Stimulated activated effector memory CD8-positive, alpha-beta T cell treated with anti-CD3 and anti-CD28 coated beads, Interleukin-12 subunit alpha, Interleukin-12 subunit beta, amount 100 ng/mL, for 72 hours (primary cell): ENCODE data around the gene SYMPK.
"Not testable (repeated sequence)": the region's sequence is repeated elsewhere in the genome, so short reads cannot be mapped to it uniquely, and the experiment has no call there.

Experiments
- ATAC-seq: fragments of 150-1000 bp; cut with Tn5 transposase; 2 replicates; pipeline ENCODE4 v1.10.0; 2021
- DNase-seq, 2 donors: peaks; one replicate each; pipeline ENCODE4 v3.0.0; 2021 to 2022; ENCODE audit warnings: low spot score in 2 of 2
- H3K27ac Mint-ChIP-seq: one replicate; pipeline ENCODE4 v1.8.0; 2022; ENCODE audit warnings: mild to moderate bottlenecking, mixed read lengths
- H3K36me3 Mint-ChIP-seq: one replicate; pipeline ENCODE4 v1.8.0; 2022; ENCODE audit warnings: mild to moderate bottlenecking, mixed read lengths
- H3K4me1 Mint-ChIP-seq: one replicate; pipeline ENCODE4 v1.8.0; 2022; ENCODE audit warnings: mixed read lengths
- H3K4me3 Mint-ChIP-seq: one replicate; pipeline ENCODE4 v1.8.0; 2022; ENCODE audit warnings: mild to moderate bottlenecking, mixed read lengths
- H3K9me3 Mint-ChIP-seq: one replicate; pipeline ENCODE4 v1.8.0; 2022; ENCODE audit warnings: mixed read lengths

The SYMPK gene

DNA sequence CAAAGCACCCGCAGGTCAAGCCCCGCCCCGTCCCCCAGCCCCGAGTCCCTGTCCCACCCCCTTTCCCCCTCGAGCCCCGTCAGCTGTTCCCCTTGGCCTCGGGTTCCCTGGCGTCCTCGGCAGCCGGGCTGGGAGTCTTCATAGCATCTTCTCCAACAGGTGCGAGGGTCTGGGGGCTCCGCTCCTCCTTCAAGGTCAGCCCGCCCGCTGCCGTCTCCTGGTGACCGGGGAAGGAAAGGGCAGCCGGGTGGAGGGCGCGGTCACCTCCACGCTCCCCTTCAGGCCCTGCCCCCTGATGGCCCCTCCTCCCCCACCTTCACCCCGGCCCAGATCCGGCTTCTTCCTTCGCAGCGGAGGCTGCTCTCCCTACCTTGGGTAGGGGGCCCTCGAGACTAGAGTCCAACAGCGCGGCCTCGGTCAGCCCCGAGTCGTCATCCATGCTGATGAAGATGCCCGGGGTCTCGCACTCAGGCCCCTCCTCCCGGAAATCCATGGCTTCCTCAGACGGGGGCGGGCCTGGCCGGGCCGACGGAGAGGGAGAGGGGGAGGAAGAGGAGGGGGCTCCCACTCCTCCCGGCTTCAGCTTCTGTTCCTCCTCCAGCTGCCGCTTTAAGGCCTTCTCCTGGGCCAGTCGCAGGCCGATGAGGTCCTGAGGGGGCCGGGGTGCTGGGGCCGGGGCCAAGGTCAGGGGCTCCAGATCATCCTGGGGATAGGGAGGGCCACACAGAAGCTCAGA is 47.3 kb downstream of the SYMPK start:
- no peak overlapping the region for H3K4me3 Mint-ChIP-seq
- H3K9me3 Mint-ChIP-seq = no peaks in the 10 kb centered on the region
- peaks cover 9% of the 10 kb centered on the region for H3K4me1 Mint-ChIP-seq
- ATAC-seq = no peak
- H3K27ac Mint-ChIP-seq = no peak overlapping the region
- DNase-seq = no peak
- H3K36me3 Mint-ChIP-seq = peaks cover 42% of the 10 kb centered on the region

- ATAC-seq (no peak), DNase-seq (no peak)
- Mint-ChIP-seq H3K36me3 (peaks cover 36% of the 10 kb centered on the region), H3K27ac (no peak within 1 kb of the TSS), H3K9me3 (no peaks in the 10 kb centered on the region), H3K4me3 (no peak within 1 kb of the TSS), H3K4me1 (peaks cover 13% of the 10 kb centered on the region)
Measured at GRCh38 chr19:45814851-45815480, 48.0 kb downstream of the SYMPK start, which contains the start of gene RSPH6A. Gene RSPH6A, minus strand, starts transcription at chr19:45815308. Its CDS starts 132 bp downstream, at chr19:45815176.

DNA sequence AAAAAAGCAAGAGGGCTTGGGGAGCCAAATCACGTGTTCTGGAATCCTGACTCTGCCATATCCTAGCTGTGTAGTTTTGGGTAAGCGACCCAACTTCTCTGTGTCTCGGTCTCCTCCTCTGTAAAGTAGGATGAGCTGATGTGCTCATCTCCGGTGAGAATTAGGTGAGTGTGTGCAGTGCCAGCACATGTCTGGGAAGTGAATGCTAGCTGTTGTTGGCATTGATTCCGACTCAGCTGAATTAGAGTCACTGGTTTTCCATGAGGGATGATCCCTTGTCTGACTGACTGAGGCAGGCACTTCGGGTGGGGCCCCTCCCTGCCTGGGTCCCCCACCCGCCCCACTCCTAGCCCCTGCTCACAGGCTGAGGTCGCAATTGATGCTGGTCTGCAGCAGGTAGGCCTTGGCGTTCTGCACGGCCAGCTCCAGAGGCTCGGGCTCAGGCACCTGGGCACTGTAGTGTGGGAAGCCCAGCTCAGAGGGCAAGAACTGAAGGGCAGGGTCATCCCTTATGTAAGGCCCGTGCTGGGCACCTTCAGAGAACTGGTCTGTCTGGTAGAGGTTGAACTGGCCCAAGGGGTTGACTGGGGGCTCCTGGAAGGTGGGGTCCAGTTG is 48.7 kb downstream of the SYMPK start:
- no peak overlapping the region for H3K27ac Mint-ChIP-seq
- no peak overlapping the region for H3K4me3 Mint-ChIP-seq
- H3K36me3 Mint-ChIP-seq = peaks cover 29% of the 10 kb centered on the region
- ATAC-seq (no peak), DNase-seq (no peak)
- H3K9me3 Mint-ChIP-seq = no peaks in the 10 kb centered on the region
- peaks cover 19% of the 10 kb centered on the region for H3K4me1 Mint-ChIP-seq

GRCh38 chr19:45812297-45812696 is 50.6 kb downstream of the SYMPK start:
- H3K4me3 Mint-ChIP-seq = no peak overlapping the region
- peaks cover 16% of the 10 kb centered on the region for H3K4me1 Mint-ChIP-seq
- no peak for DNase-seq
- peaks cover 26% of the 10 kb centered on the region for H3K36me3 Mint-ChIP-seq
- no peak for ATAC-seq
- H3K27ac Mint-ChIP-seq = no peak overlapping the region
- no peaks in the 10 kb centered on the region for H3K9me3 Mint-ChIP-seq

DNA sequence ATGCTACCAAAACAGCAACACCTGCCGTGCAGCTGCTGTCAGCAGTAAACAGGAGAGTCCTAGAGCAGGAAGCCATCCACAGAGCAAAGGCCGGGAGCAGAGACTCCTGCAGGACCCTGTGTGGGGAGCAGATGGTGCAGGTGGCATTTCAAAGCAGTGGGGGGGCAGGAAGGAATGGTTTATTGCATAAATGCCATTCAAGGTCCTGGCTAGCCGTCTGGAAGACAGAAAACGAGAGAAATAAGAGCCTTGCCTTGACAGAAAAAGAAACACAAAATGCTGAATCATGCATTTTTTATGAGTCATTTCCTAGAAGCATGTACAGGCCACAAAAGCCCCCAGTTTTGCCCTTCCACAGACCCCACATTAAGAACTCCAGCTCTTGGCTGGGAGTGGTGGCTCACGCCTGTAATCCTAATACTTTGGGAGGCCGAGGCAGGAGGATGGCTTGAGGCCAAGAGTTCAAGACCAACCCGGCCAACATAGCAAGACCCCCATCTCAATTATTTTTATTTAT is 53.2 kb downstream of the SYMPK start:
- ATAC-seq (peak; percentile 49), DNase-seq (no peak)
- peak overlapping the region; percentile 88 for H3K27ac Mint-ChIP-seq
- peaks cover 12% of the 10 kb centered on the region for H3K4me1 Mint-ChIP-seq
- peak overlapping the region; percentile 22 for H3K4me3 Mint-ChIP-seq
- peaks cover 11% of the 10 kb centered on the region for H3K36me3 Mint-ChIP-seq
- no peaks in the 10 kb centered on the region for H3K9me3 Mint-ChIP-seq

DNA sequence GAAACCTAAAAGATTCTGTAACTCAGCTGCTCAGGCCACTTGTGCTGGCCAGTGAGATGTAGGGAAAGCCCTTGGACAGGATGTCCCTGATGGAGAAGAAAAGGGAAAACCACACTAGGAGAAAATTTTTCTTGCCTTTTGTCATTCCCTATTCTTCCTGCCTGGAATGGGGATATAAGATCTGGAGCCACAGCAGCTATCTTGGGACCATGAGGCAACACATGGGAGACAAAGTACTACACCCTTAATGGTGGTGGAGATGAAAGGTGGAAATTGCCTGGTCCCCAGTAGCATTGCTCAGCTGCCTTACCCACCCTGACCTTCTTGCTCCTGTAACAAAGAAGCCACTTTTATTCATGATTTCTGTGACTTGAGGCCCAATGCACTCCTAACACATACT is 57.2 kb downstream of the SYMPK start:
- Mint-ChIP-seq H3K4me1 (peaks cover 12% of the 10 kb centered on the region), H3K27ac (no peak overlapping the region), H3K9me3 (no peaks in the 10 kb centered on the region), H3K36me3 (no peaks in the 10 kb centered on the region), H3K4me3 (no peak overlapping the region)
- no peak for ATAC-seq
- no peak for DNase-seq

DNA sequence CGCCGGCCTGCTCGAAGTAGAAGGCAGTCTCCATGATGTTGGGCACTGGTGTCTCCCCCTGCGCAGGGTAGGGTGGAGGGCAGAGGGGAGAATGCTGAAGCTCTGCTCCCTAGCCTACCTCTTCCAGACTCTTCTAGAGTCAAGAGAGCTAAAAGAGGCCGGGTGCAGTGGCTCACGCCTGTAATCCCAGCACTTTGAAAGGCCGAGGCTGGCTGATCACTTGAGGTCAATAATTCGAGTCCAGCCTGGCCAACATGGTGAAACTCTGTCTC is 58.1 kb downstream of the SYMPK start:
- no peak for DNase-seq

DNA sequence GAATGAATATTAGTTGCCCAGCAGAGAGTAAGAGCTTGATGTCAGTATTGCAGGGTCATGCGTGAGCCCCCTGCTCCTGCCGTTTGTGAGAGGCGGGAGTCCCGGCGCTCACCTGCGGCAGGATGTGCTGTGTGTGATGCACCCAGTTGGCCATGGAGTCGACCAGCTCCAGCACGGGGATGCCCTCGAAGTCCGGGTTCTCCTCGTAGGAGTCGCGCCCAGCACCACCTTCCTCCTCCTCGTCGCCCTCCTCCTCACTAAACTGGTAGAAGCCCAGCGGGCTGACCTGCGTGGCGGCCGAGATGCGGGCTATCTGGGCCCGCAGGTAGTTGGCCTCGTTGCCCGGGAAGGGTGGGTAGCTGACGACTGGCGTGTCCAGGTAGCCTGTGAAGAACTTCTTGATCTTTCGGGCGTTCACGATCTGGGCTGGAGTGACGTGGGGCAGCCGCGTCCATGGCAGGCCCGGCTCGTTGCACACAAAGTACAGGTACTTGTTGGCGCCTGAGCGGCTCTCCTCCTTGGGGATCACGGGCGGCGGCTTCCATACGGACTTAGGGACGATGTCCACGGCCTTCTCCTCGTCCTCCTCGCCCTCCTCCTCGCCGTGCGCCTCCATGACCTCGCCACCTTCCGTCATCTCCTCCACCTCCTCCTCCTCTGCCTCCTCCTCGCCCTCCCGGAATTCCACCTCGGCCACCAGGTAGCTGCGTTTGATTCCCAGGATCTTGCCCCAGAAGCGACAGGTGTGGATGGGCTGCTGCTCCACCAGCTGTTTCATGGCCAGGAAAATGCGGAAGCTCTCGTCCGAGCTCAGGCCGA is 58.6 kb downstream of the SYMPK start:
- no peak for DNase-seq
- Mint-ChIP-seq H3K4me3 (no peak overlapping the region), H3K36me3 (no peaks in the 10 kb centered on the region), H3K27ac (no peak overlapping the region), H3K4me1 (peaks cover 2% of the 10 kb centered on the region), H3K9me3 (no peaks in the 10 kb centered on the region)
- ATAC-seq = no peak

More for the DNA sequence above, 58.1 kb downstream of the SYMPK start:
- Mint-ChIP-seq H3K9me3 (no peaks in the 10 kb centered on the region), H3K4me1 (peaks cover 7% of the 10 kb centered on the region), H3K27ac (no peak overlapping the region), H3K36me3 (no peaks in the 10 kb centered on the region), H3K4me3 (no peak overlapping the region)
- ATAC-seq = no peak

DNA sequence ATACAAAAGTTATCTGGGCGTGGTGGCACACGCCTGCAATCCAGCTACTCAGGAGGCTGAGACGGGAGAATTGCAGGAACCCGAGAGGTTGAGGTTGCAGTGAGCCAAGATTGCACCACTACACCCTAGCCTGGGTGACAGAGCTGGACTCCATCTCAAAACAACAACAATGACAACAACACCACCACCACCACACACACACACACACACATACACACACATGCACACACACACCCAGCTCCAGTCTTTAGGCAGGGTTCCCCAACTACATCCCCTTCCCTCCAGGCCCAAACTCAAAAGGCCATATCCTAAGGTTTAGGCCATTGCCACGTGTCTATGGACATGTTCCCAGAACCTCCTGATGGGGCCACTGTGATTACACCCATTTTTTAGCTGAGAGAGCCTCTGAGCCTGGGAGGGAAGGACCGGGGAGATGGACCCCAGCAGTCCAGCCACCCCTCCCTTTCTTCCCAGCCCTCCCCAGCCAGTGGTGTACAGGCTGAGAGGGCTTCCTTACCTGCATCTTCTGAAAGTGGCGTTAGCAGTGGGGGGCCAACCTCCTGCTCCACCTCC is 61.3 kb downstream of the SYMPK start:
- no peak for ATAC-seq
- no peak overlapping the region for H3K4me3 Mint-ChIP-seq
- H3K9me3 Mint-ChIP-seq = no peaks in the 10 kb centered on the region
- peaks cover 7% of the 10 kb centered on the region for H3K4me1 Mint-ChIP-seq
- no peak for DNase-seq
- no peak overlapping the region for H3K27ac Mint-ChIP-seq
- no peaks in the 10 kb centered on the region for H3K36me3 Mint-ChIP-seq

- ATAC-seq = no peak
- Mint-ChIP-seq H3K4me3 (no peak overlapping the region), H3K27ac (no peak overlapping the region), H3K9me3 (no peaks in the 10 kb centered on the region), H3K36me3 (no peaks in the 10 kb centered on the region), H3K4me1 (peaks cover 7% of the 10 kb centered on the region)
- no peak for DNase-seq
Measured at GRCh38 chr19:45800070-45800553, 62.8 kb downstream of the SYMPK start.

DNA sequence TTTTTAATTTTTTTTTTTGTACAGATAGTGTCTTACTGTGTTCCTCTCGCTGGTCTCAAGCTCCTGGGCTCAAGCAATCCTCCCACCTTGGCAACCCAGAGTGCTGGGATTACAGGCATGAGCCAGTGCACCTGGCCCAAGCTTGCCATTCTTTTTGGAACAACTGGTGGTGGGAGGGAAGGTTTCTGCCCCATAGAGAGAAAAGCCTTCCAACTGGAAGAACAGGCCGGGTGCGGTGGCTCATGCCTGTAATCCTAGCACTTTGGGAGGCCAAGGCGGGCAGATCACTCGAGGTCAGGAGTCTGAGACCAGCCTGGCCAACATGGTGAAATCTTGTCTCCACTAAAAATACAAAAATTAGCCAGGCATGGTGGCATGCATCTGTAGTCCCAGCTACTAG is 63.4 kb downstream of the SYMPK start:
- ATAC-seq, H3K9me3 Mint-ChIP-seq, H3K4me3 Mint-ChIP-seq, H3K27ac Mint-ChIP-seq, H3K36me3 Mint-ChIP-seq, DNase-seq: not testable (repeated sequence)
- H3K4me1 Mint-ChIP-seq = peaks cover 12% of the 10 kb centered on the region

- ATAC-seq (peak; percentile 76), DNase-seq (peak; percentile 39 to 75)
- Mint-ChIP-seq H3K4me3 (no peak overlapping the region), H3K9me3 (no peaks in the 10 kb centered on the region), H3K27ac (no peak overlapping the region), H3K36me3 (peaks cover under 1% of the 10 kb centered on the region), H3K4me1 (peaks cover 14% of the 10 kb centered on the region)
Measured at GRCh38 chr19:45798995-45799517, 63.9 kb downstream of the SYMPK start.

- Mint-ChIP-seq H3K4me3 (no peak overlapping the region), H3K9me3 (no peaks in the 10 kb centered on the region), H3K36me3 (peaks cover 45% of the 10 kb centered on the region), H3K27ac (peak overlapping the region; percentile 77), H3K4me1 (peaks cover 46% of the 10 kb centered on the region)
- ATAC-seq = no peak
- no peak for DNase-seq
Measured at GRCh38 chr19:45794627-45795026, 68.3 kb downstream of the SYMPK start.

GRCh38 chr19:45793876-45794275 is 69.1 kb downstream of the SYMPK start:
- Mint-ChIP-seq H3K4me1 (peaks cover 42% of the 10 kb centered on the region), H3K36me3 (peaks cover 52% of the 10 kb centered on the region), H3K4me3 (no peak overlapping the region), H3K27ac (peak overlapping the region; percentile 77), H3K9me3 (no peaks in the 10 kb centered on the region)
- no peak for DNase-seq
- ATAC-seq = no peak

GRCh38 chr19:45793178-45793564 is 69.8 kb downstream of the SYMPK start:
- no peak for ATAC-seq
- Mint-ChIP-seq H3K4me1 (peaks cover 45% of the 10 kb centered on the region), H3K4me3 (peak overlapping the region; percentile 94), H3K27ac (peak overlapping the region; percentile 77), H3K9me3 (no peaks in the 10 kb centered on the region), H3K36me3 (peaks cover 59% of the 10 kb centered on the region)
- DNase-seq = no peak
